ENCODE results near the gene FYN. TPM values are rescaled to one million over a fixed set of nuclear protein-coding genes. Genes with fewer than 3 reads are reported as not detected.

FYN gene
- total RNA-seq, 1 experiment from 2014 or later: 13.9 TPM

- no peak for DNase-seq (ENCODE audit: low spot score)
Observed at GRCh38 chr6:111750753-111751673, 122.2 kb downstream of the FYN start.

DNA sequence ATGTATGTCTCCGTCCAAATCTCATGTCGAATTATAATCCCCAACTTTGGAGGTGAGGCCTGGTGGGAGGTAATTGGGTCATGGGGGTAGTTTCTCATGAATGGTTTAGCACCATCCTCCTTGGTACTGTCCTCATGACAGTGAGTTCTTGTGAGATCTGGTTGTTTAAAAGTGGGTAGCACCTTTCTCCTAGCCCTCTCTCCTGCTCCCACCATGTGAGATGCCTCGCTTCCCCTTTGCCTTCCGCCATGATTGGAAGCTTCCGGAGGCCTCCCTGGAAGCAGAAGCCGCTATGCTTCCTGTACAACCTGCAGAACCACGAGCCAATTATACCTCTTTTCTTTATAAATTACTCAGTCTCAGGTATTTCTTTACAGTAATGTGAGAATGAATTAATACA lies 123.1 kb downstream of the FYN start:
- DNase-seq (ENCODE audit: low spot score): no peak

- DNase-seq (ENCODE audit: low spot score): no peak
Observed at GRCh38 chr6:111748231-111748647, 125.0 kb downstream of the FYN start.

- no peak for DNase-seq (ENCODE audit: low spot score)
Observed at GRCh38 chr6:111747829-111748228, 125.4 kb downstream of the FYN start.

GRCh38 chr6:111747396-111747795 lies 125.9 kb downstream of the FYN start:
- no peak for DNase-seq (ENCODE audit: low spot score)

DNA sequence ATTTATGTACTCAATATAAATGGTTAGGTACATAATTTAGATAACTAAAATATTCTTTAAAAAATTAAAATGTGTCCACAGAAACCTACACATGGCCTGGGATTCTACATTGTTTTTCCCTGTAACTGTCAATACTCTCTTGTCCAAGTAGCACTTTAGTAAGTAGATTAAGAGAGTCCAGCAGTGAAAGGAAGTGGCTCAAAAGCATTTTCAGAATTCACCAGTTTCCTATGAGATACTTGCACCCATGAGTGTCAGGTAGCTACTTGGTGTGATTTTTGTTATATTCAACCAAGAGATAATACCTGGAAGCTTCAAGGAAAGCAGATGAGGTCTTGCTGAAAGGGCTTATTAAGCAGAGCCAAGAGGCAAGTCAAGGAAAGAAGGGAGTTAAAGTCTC lies 126.3 kb downstream of the FYN start:
- DNase-seq (ENCODE audit: low spot score): no peak

DNA sequence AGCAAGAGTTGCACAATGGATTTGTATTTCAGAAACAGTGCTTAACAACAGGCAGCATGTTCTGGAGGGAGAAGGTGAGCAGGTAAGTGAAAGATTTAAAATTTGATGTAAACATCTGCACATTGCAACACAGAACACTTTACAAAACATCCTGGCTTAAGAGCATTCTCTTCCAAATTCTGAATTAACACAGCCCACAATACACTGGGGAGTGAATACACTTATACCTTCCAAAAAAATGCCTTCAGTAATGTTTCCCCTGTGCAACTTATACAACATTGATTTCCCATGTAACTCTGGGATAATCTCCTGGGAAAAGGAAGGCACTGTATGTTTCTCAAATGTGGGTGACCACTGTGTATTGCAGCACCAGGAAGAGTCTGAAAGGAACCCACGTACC lies 127.6 kb downstream of the FYN start:
- DNase-seq (ENCODE audit: low spot score): no peak

- DNase-seq (ENCODE audit: low spot score): no peak
Observed at GRCh38 chr6:111745186-111745585, 128.1 kb downstream of the FYN start.

GRCh38 chr6:111743862-111744692 lies 129.2 kb downstream of the FYN start:
- no peak for DNase-seq (ENCODE audit: low spot score)

- DNase-seq (ENCODE audit: low spot score): no peak
Observed at GRCh38 chr6:111743360-111743759, 129.9 kb downstream of the FYN start.

DNA sequence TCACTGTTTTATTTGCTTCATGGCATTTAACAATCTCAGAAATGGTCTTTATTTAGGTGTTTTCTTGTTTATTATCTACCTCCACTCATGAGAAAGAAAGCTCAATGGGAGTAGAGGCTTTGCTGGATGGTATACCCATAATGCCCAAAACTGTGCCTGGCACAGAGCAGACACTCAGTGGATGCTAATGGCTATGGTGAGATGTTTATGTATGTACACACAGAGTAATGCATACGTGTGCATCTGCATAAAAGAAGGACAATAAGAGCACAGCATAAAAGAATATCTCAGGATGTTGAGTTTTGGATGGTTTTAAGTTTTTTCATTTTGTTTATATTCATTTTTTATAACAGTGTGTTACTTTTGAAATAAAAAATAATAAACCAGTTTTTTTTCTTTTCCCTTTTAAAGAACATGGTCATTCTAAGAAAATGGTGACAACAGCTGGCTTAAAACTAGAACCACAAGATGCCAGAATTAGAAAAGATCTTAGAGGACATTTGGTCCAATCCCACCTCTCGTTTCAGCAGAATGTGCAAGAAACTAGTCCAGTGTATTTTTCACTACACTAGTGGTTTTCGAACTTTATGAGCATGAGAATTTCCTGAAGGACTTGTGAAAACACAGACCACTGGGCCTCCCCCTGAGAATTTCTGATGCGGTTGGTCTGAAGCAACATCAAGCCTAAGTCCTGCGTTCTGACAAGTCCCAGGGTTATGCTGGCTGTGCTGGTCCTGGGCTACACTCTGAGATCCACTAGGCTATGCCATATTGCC lies 131.9 kb downstream of the FYN start:
- DNase-seq (ENCODE audit: low spot score): no peak

- DNase-seq (ENCODE audit: low spot score): no peak
Observed at GRCh38 chr6:111740506-111740905, 132.7 kb downstream of the FYN start.

DNA sequence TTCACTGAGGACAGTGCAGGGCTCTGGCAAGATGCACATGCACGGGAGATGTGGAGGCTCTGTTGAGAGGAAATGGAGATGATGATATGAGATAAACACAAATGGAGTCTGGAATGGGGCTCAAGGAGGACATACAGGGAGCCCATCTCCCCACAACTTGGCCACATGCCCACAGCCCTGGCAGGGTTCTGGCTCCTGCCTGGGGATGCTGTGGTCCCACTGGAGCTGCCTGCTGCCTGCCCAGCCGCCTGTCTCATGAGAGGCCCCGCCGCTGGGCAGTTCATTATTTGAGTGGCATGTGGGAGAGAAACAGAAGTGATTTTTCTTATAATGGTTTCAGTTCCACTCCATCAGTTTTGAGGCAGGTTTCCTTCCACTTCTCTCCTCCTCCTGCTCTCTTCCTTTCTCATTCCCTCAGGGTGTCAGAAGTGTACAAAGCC lies 134.0 kb downstream of the FYN start:
- DNase-seq (ENCODE audit: low spot score): no peak

GRCh38 chr6:111738631-111739030 lies 134.6 kb downstream of the FYN start:
- DNase-seq (ENCODE audit: low spot score): no peak

- DNase-seq (ENCODE audit: low spot score): no peak
Observed at GRCh38 chr6:111738156-111738555, 135.1 kb downstream of the FYN start.

GRCh38 chr6:111737065-111737521 lies 136.2 kb downstream of the FYN start:
- no peak for DNase-seq (ENCODE audit: low spot score)

DNA sequence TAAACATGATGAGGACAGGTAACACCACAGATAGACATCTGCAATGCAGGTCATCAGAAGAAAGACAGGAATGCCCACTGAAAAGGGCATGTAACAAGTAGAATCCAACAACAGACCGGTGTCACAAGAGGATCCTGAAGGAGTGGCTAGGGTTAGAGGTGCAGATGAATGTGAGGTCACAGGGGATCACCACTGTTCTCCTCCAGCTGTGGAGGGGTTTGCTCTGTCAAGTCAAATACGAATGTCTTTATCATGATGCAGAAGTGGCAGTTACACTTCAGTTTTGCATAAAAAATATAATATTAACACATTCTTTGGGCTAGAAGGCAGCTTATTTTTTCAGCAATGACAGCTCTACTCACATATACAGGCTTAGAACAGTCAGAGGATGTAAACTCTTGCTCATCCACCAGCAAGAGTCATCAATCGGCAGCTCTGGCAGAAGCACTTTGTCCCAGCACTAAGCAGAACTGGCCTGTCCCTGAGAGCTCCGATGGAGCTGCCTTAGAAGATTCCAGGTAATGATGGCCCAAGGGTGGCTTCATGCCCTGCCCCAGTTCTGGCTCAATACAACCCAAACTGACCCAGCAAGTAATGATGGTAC lies 137.1 kb downstream of the FYN start:
- DNase-seq (ENCODE audit: low spot score): no peak

DNA sequence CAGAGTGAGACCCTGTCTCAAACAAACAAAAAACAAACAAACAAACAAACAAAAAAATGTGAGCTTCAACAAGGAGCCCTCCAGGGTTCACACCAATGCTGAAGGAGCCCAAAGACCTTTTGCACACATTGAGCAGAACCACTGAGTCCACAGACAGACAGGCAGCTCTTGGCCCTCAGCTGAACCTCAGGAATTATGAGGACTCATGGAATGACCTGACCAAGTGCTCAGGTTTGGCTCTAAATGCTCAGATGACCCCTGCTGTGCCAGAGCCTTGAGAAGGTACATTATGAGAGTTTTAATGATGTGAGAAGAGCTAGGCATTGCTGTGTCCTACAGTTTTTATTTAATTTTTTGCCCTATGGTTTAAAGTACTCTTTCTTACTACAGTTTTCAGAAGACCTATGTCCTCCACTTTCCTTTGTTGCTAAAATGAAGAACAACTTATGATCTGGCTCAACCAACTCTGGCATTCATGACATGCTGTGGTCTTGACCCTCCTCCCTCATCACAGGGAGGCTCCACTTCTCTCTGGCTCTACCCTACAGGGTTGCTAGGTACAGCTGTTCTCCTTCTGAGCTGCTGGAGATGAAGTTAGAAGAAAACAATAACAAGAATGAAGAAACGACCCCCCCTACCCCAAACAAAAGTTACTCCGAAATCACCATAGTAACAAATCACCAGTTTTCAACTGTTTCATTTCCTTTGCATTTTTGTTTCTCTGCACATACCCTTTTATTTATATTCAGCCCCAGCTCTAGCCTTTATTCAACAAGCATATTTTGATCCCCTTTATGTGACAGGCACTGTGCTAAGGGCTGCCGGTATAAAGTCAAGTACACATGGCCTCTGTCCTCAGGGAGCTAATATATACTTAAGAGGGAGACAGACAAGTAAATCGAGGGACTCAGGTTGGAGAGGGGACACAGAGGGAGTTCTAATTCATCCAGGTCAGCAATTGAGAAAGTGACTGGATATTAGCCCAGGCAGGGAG lies 138.9 kb downstream of the FYN start:
- DNase-seq (ENCODE audit: low spot score): no peak

- no peak for DNase-seq (ENCODE audit: low spot score)
Observed at GRCh38 chr6:111732390-111732789, 140.9 kb downstream of the FYN start.
